NCI-H524 treated with DMSO at 0.1 percent for 48 hours (cell line): ENCODE measurements around the gene CNKSR3.

Experiments used
- DNase-seq: peaks from one replicate; lab custom pipeline; 2025; lab: John Stamatoyannopoulos, UW

The CNKSR3 gene

GRCh38 chr6:154381548-154381947, 128.9 kb downstream of the CNKSR3 start:
- no peak for DNase-seq

- no peak for DNase-seq
Measured at GRCh38 chr6:154380741-154381140, 129.7 kb downstream of the CNKSR3 start.

GRCh38 chr6:154379585-154379984, 130.9 kb downstream of the CNKSR3 start:
- DNase-seq, result no peak

- DNase-seq, result no peak
Measured at GRCh38 chr6:154378518-154378917, 132.0 kb downstream of the CNKSR3 start.

- no peak for DNase-seq
Measured at GRCh38 chr6:154377726-154378125, 132.8 kb downstream of the CNKSR3 start.

GRCh38 chr6:154373971-154374370, 136.5 kb downstream of the CNKSR3 start:
- DNase-seq, result no peak

GRCh38 chr6:154371281-154371680, 139.2 kb downstream of the CNKSR3 start:
- no peak for DNase-seq

- no peak for DNase-seq
Measured at GRCh38 chr6:154370545-154370944, 139.9 kb downstream of the CNKSR3 start.

- no peak for DNase-seq
Measured at GRCh38 chr6:154367839-154368695, 142.4 kb downstream of the CNKSR3 start.

- DNase-seq, result no peak
Measured at GRCh38 chr6:154367336-154367735, 143.1 kb downstream of the CNKSR3 start.

- DNase-seq, result no peak
Measured at GRCh38 chr6:154363821-154364220, 146.7 kb downstream of the CNKSR3 start.

GRCh38 chr6:154361476-154361875, 149.0 kb downstream of the CNKSR3 start:
- DNase-seq, result no peak

GRCh38 chr6:154360476-154360875, 150.0 kb downstream of the CNKSR3 start:
- DNase-seq, result no peak

- DNase-seq, result no peak
Measured at GRCh38 chr6:154359679-154360078, 150.8 kb downstream of the CNKSR3 start.

- no peak for DNase-seq
Measured at GRCh38 chr6:154359161-154359574, 151.3 kb downstream of the CNKSR3 start.

- DNase-seq, result no peak
Measured at GRCh38 chr6:154358019-154358545, 152.4 kb downstream of the CNKSR3 start.

- no peak for DNase-seq
Measured at GRCh38 chr6:154356690-154357089, 153.8 kb downstream of the CNKSR3 start, which contains the start of gene IPCEF1. TSS of gene IPCEF1 (minus strand) at chr6:154356803. CDS start at chr6:154265947, 90,856 bp downstream.

- no peak for DNase-seq
Measured at GRCh38 chr6:154356113-154356512, 154.4 kb downstream of the CNKSR3 start.

- DNase-seq, result no peak
Measured at GRCh38 chr6:154354265-154354777, 156.2 kb downstream of the CNKSR3 start.

GRCh38 chr6:154353626-154354025, 156.9 kb downstream of the CNKSR3 start:
- DNase-seq, result no peak

GRCh38 chr6:154352898-154353585, 157.4 kb downstream of the CNKSR3 start:
- DNase-seq, result no peak

GRCh38 chr6:154350293-154350692, 160.2 kb downstream of the CNKSR3 start:
- no peak for DNase-seq

GRCh38 chr6:154347981-154348380, 162.5 kb downstream of the CNKSR3 start:
- DNase-seq, result no peak
